ENCODE data around the gene PLB1.

GRCh38 chr2:28451793-28452533 is 43.9 kb upstream of the PLB1 start:
- TF ChIP-seq CTCF (IDR thresholded peaks at IDR 0.05) = no peak
- no peak for TF ChIP-seq POLR2A (IDR thresholded peaks at IDR 0.05)

All from right lobe of liver (tissue), 4 donors.